ENCODE data around the gene DCLK1.

DCLK1 gene

GRCh38 chr13:35920816-35921215, 210.4 kb downstream of the DCLK1 start:
- no peak for TF ChIP-seq CTCF (IDR thresholded peaks at IDR 0.05; ENCODE audit: low read depth, low read length, missing control alignments)
- no peak for DNase-seq (ENCODE audit: extremely low read depth, low read depth)
- H3K4me3 ChIP-seq (replicated peaks; ENCODE audit: low read depth, low read length), result no peak overlapping the region

- TF ChIP-seq CTCF (IDR thresholded peaks at IDR 0.05; ENCODE audit: low read depth, low read length, missing control alignments), result no peak
- no peak for DNase-seq (ENCODE audit: extremely low read depth, low read depth)
Observed at GRCh38 chr13:35917942-35918645, 213.1 kb downstream of the DCLK1 start.

GRCh38 chr13:35917252-35917941, 213.8 kb downstream of the DCLK1 start:
- DNase-seq (ENCODE audit: extremely low read depth, low read depth), result no peak
- no peak for TF ChIP-seq CTCF (IDR thresholded peaks at IDR 0.05; ENCODE audit: low read depth, low read length, missing control alignments)
- H3K4me3 ChIP-seq (replicated peaks; ENCODE audit: low read depth, low read length), result no peak overlapping the region

More at GRCh38 chr13:35917942-35918645, 213.1 kb downstream of the DCLK1 start:
- no peak overlapping the region for H3K4me3 ChIP-seq (replicated peaks; ENCODE audit: low read depth, low read length)

- no peak for TF ChIP-seq CTCF (IDR thresholded peaks at IDR 0.05; ENCODE audit: low read depth, low read length, missing control alignments)
- DNase-seq (ENCODE audit: extremely low read depth, low read depth), result no peak
- H3K4me3 ChIP-seq (replicated peaks; ENCODE audit: low read depth, low read length), result no peak overlapping the region
Observed at GRCh38 chr13:35916146-35916545, 215.0 kb downstream of the DCLK1 start.

GRCh38 chr13:35914662-35915061, 216.5 kb downstream of the DCLK1 start:
- no peak for TF ChIP-seq CTCF (IDR thresholded peaks at IDR 0.05; ENCODE audit: low read depth, low read length, missing control alignments)
- H3K4me3 ChIP-seq (replicated peaks; ENCODE audit: low read depth, low read length), result no peak overlapping the region
- DNase-seq (ENCODE audit: extremely low read depth, low read depth), result no peak

- no peak for DNase-seq (ENCODE audit: extremely low read depth, low read depth)
- H3K4me3 ChIP-seq (replicated peaks; ENCODE audit: low read depth, low read length), result no peak overlapping the region
- TF ChIP-seq CTCF (IDR thresholded peaks at IDR 0.05; ENCODE audit: low read depth, low read length, missing control alignments), result no peak
Observed at GRCh38 chr13:35912841-35913240, 218.3 kb downstream of the DCLK1 start.

Measured in HFF-Myc (cell line).